Renal pelvis (tissue), 3 donors: Measurements from ENCODE around the gene SAGE1. TPM values are rescaled to one million over a fixed set of nuclear protein-coding genes. Genes with fewer than 3 reads are reported as not detected.

ENCODE experiments used
- polyA plus RNA-seq, 3 donors: library from polyadenylated mRNA; unstranded; fragments of 120-200 nt; gene quantifications; one replicate each; pipeline ENCODE4 v1.2.1, GENCODE V29; 2013; ENCODE audit not compliant: insufficient read length in 3 of 3

Gene SAGE1
- polyA plus RNA-seq, 3 donors: not detected

Other genes with a start within 250 kb of the SAGE1 start
- gene CT45A1, start 180.1 kb upstream of the SAGE1 start, polyA plus RNA-seq: not detected
- not detected for gene CT45A3, start 125.5 kb upstream of the SAGE1 start, polyA plus RNA-seq
- not detected for gene CT45A5, start 108.2 kb upstream of the SAGE1 start, polyA plus RNA-seq
- not detected for gene CT45A6, start 90.9 kb upstream of the SAGE1 start, polyA plus RNA-seq
- not detected for gene CT45A2, start 73.7 kb upstream of the SAGE1 start, polyA plus RNA-seq
- not detected for gene CT45A7, start 56.4 kb upstream of the SAGE1 start, polyA plus RNA-seq
- gene CT45A8, start 39.2 kb upstream of the SAGE1 start, polyA plus RNA-seq: not detected
- not detected for gene CT45A9, start 21.9 kb upstream of the SAGE1 start, polyA plus RNA-seq
- gene CT45A10, start 272 bp upstream of the SAGE1 start, polyA plus RNA-seq: not detected
- gene MMGT1, start 80.3 kb downstream of the SAGE1 start, polyA plus RNA-seq: 10 to 100 TPM; 23.0 to 26.2 (median 24.0) TPM
- 10 to 100 TPM; 14.2 to 18.7 (median 18.3) TPM for gene SLC9A6, start 91.7 kb downstream of the SAGE1 start, polyA plus RNA-seq